Measurements from ENCODE around the gene AKAP17A.
"Not testable (repeated sequence)": the region's sequence is repeated elsewhere in the genome, so short reads cannot be mapped to it uniquely, and the experiment has no call there.

The AKAP17A gene

GRCh38 chrX:1591102-1591862 is at the start of gene AKAP17A:
AKAP17A (plus strand) TSS chrX:1591604; CDS start chrX:1593463, 1,859 bp downstream.
- DNase-seq, result peak; percentile 82

- no peak for DNase-seq
These were observed 48.2 kb upstream of the AKAP17A start for GRCh38 chrX:1542994-1543725.

- no peak for DNase-seq
These were observed 45.5 kb upstream of the AKAP17A start for GRCh38 chrX:1545776-1546408.

- DNase-seq, result no peak
These were observed 44.6 kb upstream of the AKAP17A start for GRCh38 chrX:1546691-1547251.

GRCh38 chrX:1551959-1552546 is 39.4 kb upstream of the AKAP17A start:
- no peak for DNase-seq

- no peak for DNase-seq
These were observed 36.8 kb upstream of the AKAP17A start for GRCh38 chrX:1554469-1555210.

GRCh38 chrX:1555370-1555769 is 36.0 kb upstream of the AKAP17A start:
- DNase-seq, result no peak

- not testable (repeated sequence) for DNase-seq
These were observed 34.0 kb upstream of the AKAP17A start for GRCh38 chrX:1557442-1557841.

GRCh38 chrX:1558761-1559468 is 32.5 kb upstream of the AKAP17A start:
- no peak for DNase-seq

- no peak for DNase-seq
These were observed 30.2 kb upstream of the AKAP17A start for GRCh38 chrX:1561164-1561563.

GRCh38 chrX:1564077-1564476 is 27.3 kb upstream of the AKAP17A start:
- DNase-seq, result not testable (repeated sequence)

GRCh38 chrX:1564750-1565683 is 26.4 kb upstream of the AKAP17A start:
- no peak for DNase-seq

- DNase-seq, result not testable (repeated sequence)
These were observed 17.2 kb upstream of the AKAP17A start for GRCh38 chrX:1574181-1574580.

GRCh38 chrX:1576201-1576992 is 15.0 kb upstream of the AKAP17A start:
- DNase-seq, result no peak

- no peak for DNase-seq
These were observed 13.6 kb upstream of the AKAP17A start for GRCh38 chrX:1577845-1578244.

- DNase-seq, result no peak
These were observed 12.8 kb upstream of the AKAP17A start for GRCh38 chrX:1578511-1579173.

- no peak for DNase-seq
These were observed 10.3 kb upstream of the AKAP17A start for GRCh38 chrX:1581132-1581531.

GRCh38 chrX:1582686-1583437 is 8.5 kb upstream of the AKAP17A start:
- no peak for DNase-seq

Data from NCI-H1417 treated with DMSO at 0.1 percent for 48 hours (cell line).